ENCODE data around the gene MRGPRD.

DNA sequence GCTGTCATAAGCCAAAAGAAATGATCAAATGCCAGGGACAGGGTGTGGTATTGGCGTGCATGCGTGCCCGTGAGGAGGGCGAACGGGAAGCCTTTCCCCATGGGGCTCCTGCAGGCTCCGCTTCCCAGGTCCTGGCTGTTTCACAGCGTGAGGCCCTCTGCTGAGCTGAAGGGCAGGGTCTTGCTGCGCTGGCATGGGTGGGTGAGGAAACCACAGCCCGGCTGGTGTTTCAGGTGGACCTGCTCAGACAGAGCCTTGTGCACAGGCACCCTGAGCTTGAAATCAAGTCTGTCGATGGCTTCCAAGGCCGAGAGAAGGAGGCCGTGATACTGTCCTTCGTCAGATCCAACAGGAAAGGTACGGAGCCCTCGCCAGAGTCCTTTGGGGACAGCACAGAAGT lies 45.7 kb downstream of the MRGPRD start:
- TF ChIP-seq, protein P1, sequence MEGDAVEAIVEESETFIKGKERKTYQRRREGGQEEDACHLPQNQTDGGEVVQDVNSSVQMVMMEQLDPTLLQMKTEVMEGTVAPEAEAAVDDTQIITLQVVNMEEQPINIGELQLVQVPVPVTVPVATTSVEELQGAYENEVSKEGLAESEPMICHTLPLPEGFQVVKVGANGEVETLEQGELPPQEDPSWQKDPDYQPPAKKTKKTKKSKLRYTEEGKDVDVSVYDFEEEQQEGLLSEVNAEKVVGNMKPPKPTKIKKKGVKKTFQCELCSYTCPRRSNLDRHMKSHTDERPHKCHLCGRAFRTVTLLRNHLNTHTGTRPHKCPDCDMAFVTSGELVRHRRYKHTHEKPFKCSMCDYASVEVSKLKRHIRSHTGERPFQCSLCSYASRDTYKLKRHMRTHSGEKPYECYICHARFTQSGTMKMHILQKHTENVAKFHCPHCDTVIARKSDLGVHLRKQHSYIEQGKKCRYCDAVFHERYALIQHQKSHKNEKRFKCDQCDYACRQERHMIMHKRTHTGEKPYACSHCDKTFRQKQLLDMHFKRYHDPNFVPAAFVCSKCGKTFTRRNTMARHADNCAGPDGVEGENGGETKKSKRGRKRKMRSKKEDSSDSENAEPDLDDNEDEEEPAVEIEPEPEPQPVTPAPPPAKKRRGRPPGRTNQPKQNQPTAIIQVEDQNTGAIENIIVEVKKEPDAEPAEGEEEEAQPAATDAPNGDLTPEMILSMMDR (IDR thresholded peaks at IDR 0.05; ENCODE audit: insufficient read depth, low read depth, low read length) = no peak
- no peak for TF ChIP-seq EZH2 (IDR thresholded peaks at IDR 0.05; ENCODE audit: insufficient read depth, low read length)
